HT1080 (cell line): ENCODE data around the gene WDFY4. TPM values are rescaled to one million over a fixed set of nuclear protein-coding genes. Genes with fewer than 3 reads are reported as not detected.

Experiments
- DNase-seq: peaks from one replicate; pipeline ENCODE4 v3.0.0-alpha.2; 2015; ENCODE audit warnings: low read depth
- total RNA-seq: library from RNA; depleted of rRNA; stranded (reverse); fragments of >200 nt; shearing (Covaris generic); gene quantifications from 2 replicates; pipeline ENCODE4 v1.2.3, GENCODE V29; 2014

Gene WDFY4
- total RNA-seq, 1 experiment from 2014 or later = 0.69 TPM

DNA sequence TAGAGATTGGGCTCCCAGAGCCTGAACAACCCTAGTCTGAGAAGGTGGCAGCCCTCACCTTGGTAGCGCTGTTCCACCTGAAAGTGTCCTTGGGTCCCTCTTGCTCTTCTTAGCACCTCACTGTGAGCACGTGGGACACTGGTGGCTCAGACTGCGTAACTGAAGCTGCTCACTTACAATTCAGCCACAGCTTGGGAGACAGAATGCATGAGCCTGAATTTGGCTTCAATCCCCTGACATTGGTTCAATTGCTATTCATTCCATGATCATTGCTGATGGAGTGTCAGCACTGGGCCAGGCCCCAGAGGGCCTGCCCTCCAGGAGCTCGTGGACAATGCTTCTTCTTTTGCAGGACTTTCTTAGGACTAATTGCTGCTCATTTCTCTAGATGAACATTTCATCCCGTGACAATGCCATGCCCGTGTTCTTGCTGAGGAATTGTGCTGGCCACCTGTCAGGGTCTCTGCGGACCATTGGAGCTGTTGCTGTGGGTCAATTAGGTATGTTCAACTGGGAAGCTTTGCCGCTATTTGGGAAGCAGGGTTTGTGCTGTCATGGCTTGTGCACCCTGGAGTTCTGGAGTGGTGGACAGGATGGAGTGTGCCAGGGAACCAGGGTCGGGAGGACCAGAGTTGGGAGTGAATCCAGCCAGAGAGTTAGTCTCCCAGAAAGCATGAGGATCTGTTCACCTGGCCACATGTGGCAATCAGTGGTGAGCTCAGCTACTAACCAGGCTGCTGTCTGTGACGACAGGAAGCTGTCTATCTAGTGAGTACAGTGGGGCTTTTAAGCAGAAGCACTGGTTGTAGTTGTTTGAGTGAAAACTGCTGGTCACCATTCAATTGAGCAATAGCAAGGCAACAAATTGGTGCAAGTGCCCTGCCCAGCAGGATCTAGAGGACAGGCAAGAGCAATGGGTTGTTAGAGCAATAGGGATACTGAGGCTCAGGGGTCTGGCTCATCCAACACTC is 105.1 kb downstream of the WDFY4 start:
- DNase-seq = no peak

DNA sequence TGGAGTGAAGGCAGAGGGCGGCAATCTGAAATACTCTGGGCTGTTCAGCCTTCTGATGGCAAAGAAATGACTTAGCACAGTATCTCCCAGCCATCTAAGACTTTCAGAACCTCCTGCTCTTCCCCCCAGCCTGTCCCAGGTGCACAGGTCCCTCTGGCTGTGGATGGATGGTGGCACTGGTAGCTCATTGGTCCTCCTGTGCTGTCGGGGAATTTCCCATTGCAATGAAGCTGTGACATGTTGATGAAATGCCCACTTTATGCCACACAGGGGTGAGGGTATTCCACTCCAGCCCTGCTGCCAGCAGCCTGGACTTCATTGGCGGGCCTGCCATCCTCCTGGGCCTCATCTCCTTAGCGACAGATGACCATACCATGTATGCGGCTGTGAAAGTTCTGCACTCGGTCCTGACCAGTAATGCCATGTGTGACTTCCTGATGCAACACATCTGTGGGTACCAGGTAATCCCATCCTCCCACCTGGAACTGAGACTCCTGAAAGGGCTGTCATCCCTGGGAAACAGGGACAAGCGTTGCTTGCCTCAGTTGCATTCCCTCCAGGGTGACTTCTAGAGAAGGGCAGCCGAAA is 105.9 kb downstream of the WDFY4 start:
- DNase-seq = no peak

GRCh38 chr10:48791267-48791928 is 106.7 kb downstream of the WDFY4 start:
- DNase-seq = no peak

- no peak for DNase-seq
Observed at GRCh38 chr10:48792121-48792520, 107.4 kb downstream of the WDFY4 start.

DNA sequence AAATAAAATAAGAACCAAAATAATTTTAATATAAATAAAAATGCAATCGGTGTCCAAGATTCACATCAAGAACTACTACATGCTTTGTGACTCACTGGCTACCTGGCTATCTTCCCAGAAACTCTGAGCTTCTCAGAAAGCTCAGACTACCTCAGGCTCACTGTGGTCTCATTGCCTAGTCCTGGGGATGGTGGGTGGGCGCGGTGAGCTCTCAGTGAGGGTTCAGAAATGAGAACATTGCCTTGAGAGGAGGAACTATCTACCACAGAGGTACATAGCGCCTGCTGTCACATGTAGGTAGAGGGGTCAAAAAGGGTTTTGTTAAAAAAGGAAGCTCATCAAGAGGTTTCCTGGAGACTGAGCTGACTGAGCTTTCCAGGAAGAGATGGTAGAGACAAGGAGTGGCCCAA is 108.0 kb downstream of the WDFY4 start:
- DNase-seq = peak; percentile 54

GRCh38 chr10:48794074-48794473 is 109.4 kb downstream of the WDFY4 start:
- DNase-seq = no peak

DNA sequence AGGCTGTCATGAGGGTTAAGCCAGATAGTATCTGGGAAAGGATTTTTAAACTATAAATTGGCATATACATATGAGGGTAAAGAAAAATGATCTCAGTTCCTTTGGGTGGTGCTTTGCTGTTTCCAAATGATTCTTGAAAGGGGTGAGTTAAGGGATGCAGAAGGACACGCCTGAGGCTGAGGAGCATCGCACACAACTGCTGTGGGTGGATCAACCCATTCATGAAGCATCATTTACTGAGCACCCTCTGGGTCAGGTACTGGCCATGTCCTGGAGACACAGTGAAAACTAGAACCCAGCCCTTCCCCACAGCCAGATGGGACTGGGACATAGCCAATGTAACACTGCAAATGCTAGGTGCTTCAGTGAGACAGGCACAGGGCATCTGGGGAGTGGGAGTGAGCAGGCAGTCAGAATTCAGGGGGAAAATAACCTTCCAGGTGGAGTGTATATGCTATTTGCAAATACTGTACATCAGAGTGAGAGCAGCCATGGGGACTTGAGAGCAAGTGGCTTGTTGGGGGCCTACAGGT is 112.1 kb downstream of the WDFY4 start:
- no peak for DNase-seq

DNA sequence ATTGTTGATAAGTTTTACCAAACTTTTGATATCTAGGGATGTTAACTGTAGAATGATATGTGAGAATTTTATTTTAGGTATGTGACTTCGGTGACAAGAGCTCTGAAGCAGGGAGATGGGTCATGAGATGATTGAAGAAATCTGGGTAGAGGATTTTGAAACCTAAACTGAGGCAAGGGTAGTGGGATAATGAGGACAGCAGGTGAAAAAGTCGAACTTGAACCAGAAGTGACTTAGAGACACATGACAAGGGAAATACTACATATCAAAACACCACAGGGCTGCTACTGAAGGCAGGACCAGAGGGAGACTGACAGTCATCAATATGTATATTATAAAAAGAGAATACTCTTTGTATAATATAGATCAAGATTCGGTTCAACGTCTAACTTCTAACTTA is 113.2 kb downstream of the WDFY4 start:
- no peak for DNase-seq

- DNase-seq = no peak
Observed at GRCh38 chr10:48798481-48799254, 114.0 kb downstream of the WDFY4 start.

DNA sequence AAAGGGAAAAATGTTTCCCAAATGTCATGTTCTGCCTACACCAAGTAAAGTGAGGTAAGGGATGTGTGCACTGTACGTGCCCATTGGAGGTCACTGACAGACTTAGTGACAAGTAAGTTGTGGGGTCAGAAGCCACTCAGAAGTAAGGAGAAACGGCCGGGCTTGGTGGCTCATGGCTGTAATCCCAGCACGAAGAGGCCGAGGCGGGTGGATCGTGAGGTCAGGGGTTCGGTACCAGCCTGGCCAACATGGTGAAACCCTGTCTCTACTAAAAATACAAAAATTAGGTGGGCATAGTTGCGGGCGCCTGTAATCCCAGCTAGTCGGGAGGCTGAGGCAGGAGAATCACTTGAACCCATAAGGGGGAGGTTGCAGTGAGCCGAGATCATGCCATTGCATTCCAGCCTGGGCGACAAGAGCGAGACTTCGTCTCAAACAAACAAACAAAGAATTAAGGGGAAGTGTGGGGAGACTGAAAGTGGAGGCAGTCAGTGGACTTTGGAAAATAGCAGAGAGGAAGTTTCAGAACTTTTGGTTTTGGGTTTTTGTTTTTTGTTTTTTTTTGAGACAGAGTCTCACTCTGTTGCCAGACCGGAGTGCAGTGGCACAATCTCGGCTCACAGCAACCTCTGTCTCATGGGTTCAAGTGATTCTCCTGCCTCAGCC is 114.8 kb downstream of the WDFY4 start:
- DNase-seq = no peak

DNA sequence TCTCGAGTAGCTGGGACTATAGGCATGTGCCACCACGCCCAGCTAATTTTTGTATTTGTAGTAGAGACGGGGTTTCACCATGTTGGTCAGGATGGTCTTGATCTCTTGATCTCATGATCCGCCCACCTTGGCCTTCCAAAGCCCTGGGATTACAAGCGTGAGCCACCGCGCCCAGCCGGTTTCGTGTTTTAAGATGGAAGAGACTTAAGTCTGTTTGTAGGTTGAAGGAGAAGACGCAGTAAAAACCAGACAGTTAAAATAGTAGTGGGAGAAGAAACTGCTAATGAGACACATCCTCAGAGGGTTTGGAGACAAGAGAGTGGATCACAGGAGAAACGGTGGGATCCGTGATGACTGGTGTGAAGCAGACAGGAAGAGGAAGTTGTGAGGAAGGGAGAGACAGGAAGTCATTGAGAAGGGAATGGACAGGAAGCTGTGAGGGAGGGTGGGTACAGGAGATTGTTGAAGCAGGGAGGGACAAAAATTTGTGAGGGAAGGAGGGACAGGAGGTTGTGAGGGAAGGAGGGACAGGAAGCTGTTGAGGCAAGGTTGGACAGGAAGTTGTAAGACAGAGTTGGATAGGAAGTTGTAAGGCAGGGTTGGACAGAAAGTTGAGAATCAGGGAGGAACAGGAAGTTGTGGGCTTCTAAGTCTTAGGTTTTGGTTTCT is 115.5 kb downstream of the WDFY4 start:
- DNase-seq = peak; percentile 65

DNA sequence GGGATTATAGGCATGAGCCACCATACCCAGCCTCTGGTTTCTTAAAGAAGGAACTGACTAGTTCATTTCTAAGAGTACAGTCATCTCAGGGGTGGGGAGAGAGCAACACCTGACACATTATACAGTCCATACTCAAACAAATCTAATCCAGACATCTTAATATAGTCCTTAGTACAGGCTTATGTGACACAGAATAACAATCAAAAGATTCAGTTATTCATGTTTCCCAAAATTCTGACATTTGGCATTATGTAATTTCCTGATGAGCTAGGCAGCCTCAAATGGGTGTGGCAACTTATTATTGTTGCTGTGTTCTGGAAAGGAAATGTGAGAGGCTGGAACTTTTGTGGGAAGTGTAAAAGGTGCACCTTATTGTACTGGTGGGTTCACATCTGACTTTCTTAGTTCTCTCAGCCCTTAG is 116.3 kb downstream of the WDFY4 start:
- peak; percentile 64 for DNase-seq

DNA sequence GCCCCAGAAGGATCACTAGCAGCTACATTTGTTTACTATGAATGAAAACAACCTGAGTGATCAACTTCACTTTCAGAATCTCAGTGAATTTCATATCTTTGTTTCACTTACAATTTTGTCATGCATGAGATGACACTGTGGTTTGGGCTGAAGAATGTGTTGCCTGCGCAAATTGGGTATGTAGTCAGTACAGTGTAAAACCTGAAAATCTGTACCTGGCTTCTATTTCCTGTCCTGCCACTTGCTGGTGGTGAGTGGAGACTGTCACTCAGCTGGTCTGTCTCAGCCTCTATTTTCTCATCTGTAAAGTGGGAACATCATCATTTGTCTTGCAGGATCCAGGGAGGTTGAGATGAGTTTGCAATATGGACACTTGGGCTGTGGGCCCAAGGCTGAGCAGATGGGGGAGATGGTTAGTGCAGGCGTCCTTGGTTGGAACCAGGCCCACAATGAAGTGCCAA is 118.0 kb downstream of the WDFY4 start:
- no peak for DNase-seq

DNA sequence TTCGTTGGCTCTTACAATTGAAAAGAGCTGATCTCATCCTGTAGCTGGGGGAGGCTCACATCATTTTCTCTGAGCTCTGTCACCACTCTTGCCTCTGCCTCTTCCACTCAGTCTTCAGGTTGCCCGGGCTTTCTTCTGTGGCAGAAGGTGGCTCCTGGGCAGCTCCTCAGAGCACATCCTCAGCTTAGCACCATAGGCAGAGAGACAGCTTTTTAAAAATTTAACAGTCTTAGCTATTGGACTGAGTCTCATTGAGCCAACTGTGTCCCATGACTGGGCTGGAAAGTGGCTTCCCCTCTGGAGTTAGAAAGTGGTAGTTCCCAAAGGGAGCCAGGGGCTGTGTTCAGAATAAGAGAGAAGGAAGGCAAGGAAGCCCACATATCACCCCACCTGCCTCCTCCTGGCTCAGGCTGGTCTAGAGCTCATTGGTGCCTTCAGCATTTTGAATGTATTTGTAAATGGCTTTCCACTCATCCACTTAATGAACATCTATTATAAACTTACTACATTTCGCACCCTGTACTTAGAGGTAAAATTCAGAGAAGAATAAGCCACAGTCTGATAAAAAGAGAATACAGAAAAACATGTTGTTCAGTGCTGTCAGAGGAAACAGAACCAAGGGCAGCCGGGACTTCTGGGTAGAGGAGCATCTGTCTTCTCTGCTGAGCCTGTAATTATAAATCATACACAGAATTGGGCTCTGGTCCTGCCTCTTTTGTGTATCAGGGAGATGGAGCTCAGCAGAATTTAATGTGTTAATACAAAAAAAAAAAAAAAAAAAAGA is 119.3 kb downstream of the WDFY4 start:
- no peak for DNase-seq

- no peak for DNase-seq
Observed at GRCh38 chr10:48804740-48805182, 120.1 kb downstream of the WDFY4 start.

DNA sequence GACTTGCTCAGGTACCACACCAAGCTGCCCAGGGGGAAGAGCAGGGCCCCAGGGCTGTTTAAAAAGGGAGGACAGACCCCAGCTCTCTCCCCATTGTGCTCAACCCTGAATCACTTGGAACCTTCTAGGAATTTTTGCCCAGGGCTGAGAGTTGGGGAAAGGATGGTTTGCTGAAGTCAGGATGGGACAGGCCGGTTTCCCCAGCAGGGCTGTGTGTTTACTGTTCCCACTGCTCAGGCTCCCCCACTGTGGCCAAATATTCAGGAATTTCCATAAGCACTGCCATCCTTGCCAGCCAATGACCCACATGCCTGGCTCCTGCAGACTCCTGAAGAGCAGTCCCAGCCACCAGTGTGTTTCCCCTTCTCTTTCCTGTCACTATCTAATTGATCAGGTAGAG is 120.7 kb downstream of the WDFY4 start:
- DNase-seq = no peak

DNA sequence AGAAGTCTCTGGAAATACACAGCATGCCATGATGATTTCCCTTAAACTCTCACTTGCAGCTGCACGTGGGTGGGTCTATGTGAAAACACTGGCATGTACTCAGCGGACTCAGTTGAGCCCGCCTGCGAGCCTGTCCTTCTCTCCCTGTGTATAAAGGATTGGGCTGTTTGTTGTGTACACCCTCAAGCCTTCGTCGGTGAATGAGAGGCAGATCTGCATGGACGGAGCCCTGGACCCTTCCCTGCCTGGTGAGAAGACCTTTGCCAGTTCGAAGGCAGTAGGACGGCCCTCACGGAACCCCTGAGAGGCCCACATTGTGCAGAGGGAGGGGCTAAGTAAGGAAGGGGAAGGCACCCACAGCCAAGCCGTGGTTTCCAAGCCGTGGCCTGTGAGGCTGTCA is 121.2 kb downstream of the WDFY4 start:
- DNase-seq = no peak

GRCh38 chr10:48806342-48806741 is 121.7 kb downstream of the WDFY4 start:
- no peak for DNase-seq
